K562 (cell line): ENCODE data around the gene SYCP2. TPM values are rescaled to one million over a fixed set of nuclear protein-coding genes. Genes with fewer than 3 reads are reported as not detected.

Experiments used
- ELF2 ChIP-seq: fragments of 250-450 bp; sonication (Bioruptor Pico); IDR thresholded peaks from 2 replicates; pipeline ENCODE4 v1.5.0; 2021; ENCODE audit warnings: mild to moderate bottlenecking
- EP300 ChIP-seq: IDR thresholded peaks from 2 replicates; pipeline ENCODE4 v1.6.1; 2012; ENCODE audit warnings: low read length, improper control_type of control experiment
- EWSR1 ChIP-seq: fragments of 450-650 bp; IDR thresholded peaks from 2 replicates; pipeline ENCODE4 v1.6.1; 2018; ENCODE audit warnings: borderline replicate concordance, mild to moderate bottlenecking, low read depth, moderate library complexity; ENCODE audit not compliant: partially characterized antibody
- HMGN3 ChIP-seq: IDR thresholded peaks from 2 replicates; pipeline ENCODE4 v1.6.1; 2011; ENCODE audit warnings: borderline replicate concordance, low read depth, mild to moderate bottlenecking, mixed read lengths, low read length; ENCODE audit not compliant: insufficient read length; ENCODE audit errors: extremely low read depth
- MAFF ChIP-seq: IDR thresholded peaks from 2 replicates; pipeline ENCODE4 v1.6.1; 2012; ENCODE audit warnings: low read length, improper control_type of control experiment
- POLR2AphosphoS5 ChIP-seq: IDR thresholded peaks from 2 replicates; pipeline ENCODE4 v1.6.1; 2011; ENCODE audit warnings: mild to moderate bottlenecking, low read depth, low read length, moderate library complexity; ENCODE audit not compliant: control insufficient read depth, insufficient read depth
- RBBP5 ChIP-seq: fragments of 200-600 bp; sonication (generic); IDR thresholded peaks from 2 replicates; pipeline ENCODE4 v1.6.1; 2012; ENCODE audit warnings: borderline replicate concordance, mild to moderate bottlenecking, low read length, control low read depth, inconsistent platforms; ENCODE audit not compliant: insufficient read depth, poor library complexity, severe bottlenecking
- RUNX1 ChIP-seq: sonication (generic); IDR thresholded peaks from 2 replicates; pipeline ENCODE4 v1.6.1; 2016; ENCODE audit warnings: antibody characterized with exemption, low read depth
- polyA plus RNA-seq, 8 experiments: library from polyadenylated mRNA; depleted of rRNA in 4 of 8; stranded (reverse) in 5 of 8; unstranded in 3 of 8; fragments of >200 nt; fragmentation: Nextera tagmentation in 2 of 8; fragmentation: Illumina TruSeq in 1 of 8; extraction: Ambion mirVana in 2 of 8; extraction: Trizol in 1 of 8; gene quantifications; 2 replicates each; pipeline versions ENCODE4 v1.2.1 to v1.2.3, GENCODE V29; 2011 to 2014; ENCODE audit warnings: inconsistent platforms in 1 of 8, missing spikeins in 1 of 8
- total RNA-seq, 7 experiments: library from RNA; depleted of rRNA in 6 of 7; stranded (reverse); fragments of >200 nt in 6 of 7; fragmentation: Illumina TruSeq in 2 of 7; extraction: Trizol in 2 of 7; gene quantifications; 2 replicates each; pipeline versions ENCODE4 v1.2.1 to v1.2.3, GENCODE V29; 2011 to 2021; ENCODE audit warnings: low replicate concordance in 1 of 7
- TF ChIP-seq, protein P1 (sequence below): fragments of 150-350 bp; conservative IDR thresholded peaks from 2 replicates; pipeline ENCODE4 v1.6.1; 2014; ENCODE audit warnings: low read length
- TF ChIP-seq, protein P2 (sequence below): fragments of 450-650 bp; IDR thresholded peaks from 2 replicates; pipeline ENCODE4 v1.6.1; 2018; ENCODE audit not compliant: partially characterized antibody
- TF ChIP-seq, protein P3 (sequence below): sonication (generic); formaldehyde crosslinking; IDR thresholded peaks from 2 replicates; pipeline ENCODE4 v1.8.1; 2023; ENCODE audit warnings: mild to moderate bottlenecking, missing genetic modification reagents
- TF ChIP-seq, protein P4 (sequence below), 2 experiments: IDR thresholded peaks in 1 of 2; conservative IDR thresholded peaks in 1 of 2; 2 replicates each; pipeline ENCODE4 v1.6.1; 2016; ENCODE audit warnings: low read depth in 2 of 2, mild to moderate bottlenecking in 1 of 2, missing compliant biosample characterization in 1 of 2, missing genetic modification characterization in 1 of 2, moderate library complexity in 1 of 2

Gene SYCP2
- total and polyA plus RNA-seq, 9 of the 15 experiments (the other 6 are each of a cell fraction or from before 2014, with no cell fraction given): 0.24 to 1.6 (median 0.67) TPM

DNA sequence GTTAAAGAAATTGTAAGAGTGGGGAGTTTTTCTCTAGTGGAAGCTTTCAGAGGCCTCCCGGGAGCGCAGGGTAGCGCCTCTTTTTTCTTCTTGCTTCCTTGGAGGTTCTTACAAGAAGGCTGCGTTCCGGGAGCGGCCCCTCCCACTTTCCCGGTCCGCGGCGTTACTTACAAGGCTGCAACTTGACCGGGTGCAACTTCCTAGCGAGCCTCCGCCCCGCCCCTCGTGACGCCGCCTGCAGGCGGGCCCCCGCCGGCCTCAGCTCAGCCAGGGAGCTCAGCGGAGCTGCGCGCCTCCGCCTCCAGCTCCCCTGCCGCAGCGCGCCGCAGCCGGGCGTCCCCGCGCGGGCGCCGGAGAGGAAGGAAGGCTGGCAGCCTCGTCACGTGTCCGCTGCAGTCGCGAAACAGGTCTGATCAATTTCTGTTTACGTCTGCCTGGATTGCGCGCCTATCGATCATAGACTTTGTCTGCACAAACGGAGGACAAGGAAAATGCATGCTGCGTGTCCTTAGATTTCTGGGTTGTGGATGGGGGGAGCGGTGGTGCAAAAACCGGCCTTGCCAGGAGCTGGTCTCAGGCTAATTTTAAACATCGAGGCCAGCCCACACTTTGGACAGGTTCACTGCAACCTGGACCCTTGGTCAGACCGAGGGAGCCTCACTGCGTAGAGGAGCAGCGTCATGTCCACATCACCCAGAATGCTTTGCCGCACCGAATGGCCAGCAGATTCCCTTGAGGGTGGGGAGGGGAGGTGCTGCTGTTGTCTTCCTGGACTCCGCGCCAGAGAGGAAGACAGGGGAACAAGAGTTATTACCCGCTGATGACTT, 6.9 kb upstream of the SYCP2 start, which contains the start of the genes FAM217B and PPP1R3D (continued):
- TF ChIP-seq, protein P1, sequence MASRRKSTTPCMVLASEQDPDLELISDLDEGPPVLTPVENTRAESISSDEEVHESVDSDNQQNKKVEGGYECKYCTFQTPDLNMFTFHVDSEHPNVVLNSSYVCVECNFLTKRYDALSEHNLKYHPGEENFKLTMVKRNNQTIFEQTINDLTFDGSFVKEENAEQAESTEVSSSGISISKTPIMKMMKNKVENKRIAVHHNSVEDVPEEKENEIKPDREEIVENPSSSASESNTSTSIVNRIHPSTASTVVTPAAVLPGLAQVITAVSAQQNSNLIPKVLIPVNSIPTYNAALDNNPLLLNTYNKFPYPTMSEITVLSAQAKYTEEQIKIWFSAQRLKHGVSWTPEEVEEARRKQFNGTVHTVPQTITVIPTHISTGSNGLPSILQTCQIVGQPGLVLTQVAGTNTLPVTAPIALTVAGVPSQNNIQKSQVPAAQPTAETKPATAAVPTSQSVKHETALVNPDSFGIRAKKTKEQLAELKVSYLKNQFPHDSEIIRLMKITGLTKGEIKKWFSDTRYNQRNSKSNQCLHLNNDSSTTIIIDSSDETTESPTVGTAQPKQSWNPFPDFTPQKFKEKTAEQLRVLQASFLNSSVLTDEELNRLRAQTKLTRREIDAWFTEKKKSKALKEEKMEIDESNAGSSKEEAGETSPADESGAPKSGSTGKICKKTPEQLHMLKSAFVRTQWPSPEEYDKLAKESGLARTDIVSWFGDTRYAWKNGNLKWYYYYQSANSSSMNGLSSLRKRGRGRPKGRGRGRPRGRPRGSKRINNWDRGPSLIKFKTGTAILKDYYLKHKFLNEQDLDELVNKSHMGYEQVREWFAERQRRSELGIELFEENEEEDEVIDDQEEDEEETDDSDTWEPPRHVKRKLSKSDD: no peak
- TF ChIP-seq RUNX1 (no peak), EWSR1 (no peak), HMGN3 (peak; percentile 71), ELF2 (CRISPR knock-in tag) (no peak), RBBP5 (peak; percentile 27), EP300 (no peak), POLR2AphosphoS5 (peak; percentile 38), MAFF (no peak)
- TF ChIP-seq, protein P2, sequence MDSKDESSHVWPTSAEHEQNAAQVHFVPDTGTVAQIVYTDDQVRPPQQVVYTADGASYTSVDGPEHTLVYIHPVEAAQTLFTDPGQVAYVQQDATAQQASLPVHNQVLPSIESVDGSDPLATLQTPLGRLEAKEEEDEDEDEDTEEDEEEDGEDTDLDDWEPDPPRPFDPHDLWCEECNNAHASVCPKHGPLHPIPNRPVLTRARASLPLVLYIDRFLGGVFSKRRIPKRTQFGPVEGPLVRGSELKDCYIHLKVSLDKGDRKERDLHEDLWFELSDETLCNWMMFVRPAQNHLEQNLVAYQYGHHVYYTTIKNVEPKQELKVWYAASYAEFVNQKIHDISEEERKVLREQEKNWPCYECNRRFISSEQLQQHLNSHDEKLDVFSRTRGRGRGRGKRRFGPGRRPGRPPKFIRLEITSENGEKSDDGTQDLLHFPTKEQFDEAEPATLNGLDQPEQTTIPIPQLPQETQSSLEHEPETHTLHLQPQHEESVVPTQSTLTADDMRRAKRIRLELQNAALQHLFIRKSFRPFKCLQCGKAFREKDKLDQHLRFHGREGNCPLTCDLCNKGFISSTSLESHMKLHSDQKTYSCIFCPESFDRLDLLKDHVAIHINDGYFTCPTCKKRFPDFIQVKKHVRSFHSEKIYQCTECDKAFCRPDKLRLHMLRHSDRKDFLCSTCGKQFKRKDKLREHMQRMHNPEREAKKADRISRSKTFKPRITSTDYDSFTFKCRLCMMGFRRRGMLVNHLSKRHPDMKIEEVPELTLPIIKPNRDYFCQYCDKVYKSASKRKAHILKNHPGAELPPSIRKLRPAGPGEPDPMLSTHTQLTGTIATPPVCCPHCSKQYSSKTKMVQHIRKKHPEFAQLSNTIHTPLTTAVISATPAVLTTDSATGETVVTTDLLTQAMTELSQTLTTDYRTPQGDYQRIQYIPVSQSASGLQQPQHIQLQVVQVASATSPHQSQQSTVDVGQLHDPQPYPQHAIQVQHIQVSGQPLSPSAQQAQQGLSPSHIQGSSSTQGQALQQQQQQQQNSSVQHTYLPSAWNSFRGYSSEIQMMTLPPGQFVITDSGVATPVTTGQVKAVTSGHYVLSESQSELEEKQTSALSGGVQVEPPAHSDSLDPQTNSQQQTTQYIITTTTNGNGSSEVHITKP: peak; percentile 34
- TF ChIP-seq, protein P3, sequence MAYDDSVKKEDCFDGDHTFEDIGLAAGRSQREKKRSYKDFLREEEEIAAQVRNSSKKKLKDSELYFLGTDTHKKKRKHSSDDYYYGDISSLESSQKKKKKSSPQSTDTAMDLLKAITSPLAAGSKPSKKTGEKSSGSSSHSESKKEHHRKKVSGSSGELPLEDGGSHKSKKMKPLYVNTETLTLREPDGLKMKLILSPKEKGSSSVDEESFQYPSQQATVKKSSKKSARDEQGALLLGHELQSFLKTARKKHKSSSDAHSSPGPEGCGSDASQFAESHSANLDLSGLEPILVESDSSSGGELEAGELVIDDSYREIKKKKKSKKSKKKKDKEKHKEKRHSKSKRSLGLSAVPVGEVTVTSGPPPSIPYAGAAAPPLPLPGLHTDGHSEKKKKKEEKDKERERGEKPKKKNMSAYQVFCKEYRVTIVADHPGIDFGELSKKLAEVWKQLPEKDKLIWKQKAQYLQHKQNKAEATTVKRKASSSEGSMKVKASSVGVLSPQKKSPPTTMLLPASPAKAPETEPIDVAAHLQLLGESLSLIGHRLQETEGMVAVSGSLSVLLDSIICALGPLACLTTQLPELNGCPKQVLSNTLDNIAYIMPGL (CRISPR knock-in tag): no peak
- TF ChIP-seq, protein P4, sequence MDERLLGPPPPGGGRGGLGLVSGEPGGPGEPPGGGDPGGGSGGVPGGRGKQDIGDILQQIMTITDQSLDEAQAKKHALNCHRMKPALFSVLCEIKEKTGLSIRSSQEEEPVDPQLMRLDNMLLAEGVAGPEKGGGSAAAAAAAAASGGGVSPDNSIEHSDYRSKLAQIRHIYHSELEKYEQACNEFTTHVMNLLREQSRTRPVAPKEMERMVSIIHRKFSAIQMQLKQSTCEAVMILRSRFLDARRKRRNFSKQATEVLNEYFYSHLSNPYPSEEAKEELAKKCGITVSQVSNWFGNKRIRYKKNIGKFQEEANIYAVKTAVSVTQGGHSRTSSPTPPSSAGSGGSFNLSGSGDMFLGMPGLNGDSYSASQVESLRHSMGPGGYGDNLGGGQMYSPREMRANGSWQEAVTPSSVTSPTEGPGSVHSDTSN (CRISPR knock-in tag; IDR thresholded peaks at IDR 0.05; ENCODE audit: low read depth): no peak
- TF ChIP-seq, protein P4 (tag; conservative IDR thresholded peaks at IDR 0.05; ENCODE audit: low read depth): peak; percentile 90
